Thyroid gland (tissue), 4 donors: Measurements from ENCODE around the gene IGSF5. TPM values are rescaled to one million over a fixed set of nuclear protein-coding genes. Genes with fewer than 3 reads are reported as not detected.

Experiments
- DNase-seq, 2 donors: peaks; one replicate each; pipeline ENCODE4 v3.0.0-alpha.2; 2019
- H3K27ac ChIP-seq, 3 donors: fragments of 200-600 bp; sonication (generic); 1 replicate in 2 of 3; 2 replicates in 1 of 3; pipeline ENCODE4 v1.5.1; 2016 to 2019; ENCODE audit warnings: mild to moderate bottlenecking in 1 of 3, moderate library complexity in 1 of 3
- H3K27me3 ChIP-seq: fragments of 200-600 bp; sonication (generic); one replicate; pipeline ENCODE4 v1.5.1; 2019
- H3K36me3 ChIP-seq, 2 donors: fragments of 200-600 bp; sonication (generic); one replicate each; pipeline ENCODE4 v1.5.1; 2016 to 2019
- H3K4me1 ChIP-seq, 2 donors: fragments of 200-600 bp; sonication (generic); one replicate each; pipeline ENCODE4 v1.5.1; 2017 to 2019
- H3K4me3 ChIP-seq, 3 donors: fragments of 200-600 bp; sonication (generic); replicated peaks in 1 of 3; 1 replicate in 2 of 3; 2 replicates in 1 of 3; pipeline ENCODE4 v1.5.1; 2016; ENCODE audit warnings: mild to moderate bottlenecking in 1 of 3
- H3K9me3 ChIP-seq: fragments of 200-600 bp; sonication (generic); one replicate; pipeline ENCODE4 v1.5.1; 2017
- CTCF ChIP-seq, 6 experiments: fragments of 200-600 bp in 3 of 6; fragments of 450-650 bp in 3 of 6; sonication (generic) in 3 of 6; IDR thresholded peaks; one replicate each; pipeline ENCODE4 v1.5.1; 2016 to 2019; ENCODE audit warnings: antibody characterized with exemption in 6 of 6, mild to moderate bottlenecking in 2 of 6, inconsistent platforms in 1 of 6, moderate library complexity in 1 of 6
- POLR2A ChIP-seq, 2 donors: fragments of 450-650 bp; IDR thresholded peaks; one replicate each; pipeline ENCODE4 v1.6.1; 2017; ENCODE audit warnings: antibody characterized with exemption in 2 of 2, mild to moderate bottlenecking in 2 of 2, moderate library complexity in 1 of 2
- WGBS, 2 donors: methylation state at CpG; one replicate each; pipeline ENCODE4 v1.1.5; 2017; 5-methylcytosine and 5-hydroxymethylcytosine counted together
- intact Hi-C: fragments of 100-400 bp; cut with DNase I; formaldehyde crosslinking; loops from one replicate; pipeline ENCODE4 v1.15.1; 2023
- total RNA-seq, 4 donors: library from RNA; depleted of rRNA; stranded (reverse); fragments of >200 nt; gene quantifications; one replicate each; pipeline ENCODE4 v1.2.3, GENCODE V29; 2016

Gene IGSF5
- total RNA-seq, 4 donors from 2014 or later: 0.49 to 0.89 (median 0.63) TPM; not detected in 1

GRCh38 chr21:39726133-39726532, 18.9 kb upstream of the IGSF5 start:
- no peaks in the 10 kb centered on the region for H3K9me3 ChIP-seq
- DNase-seq: no peak
- no peak overlapping the region for H3K4me3 ChIP-seq
- no peaks in the 10 kb centered on the region for H3K27me3 ChIP-seq
- intact Hi-C loops: no loop called here
- no peak overlapping the region for H3K27ac ChIP-seq
- WGBS, 2 donors: 91 to 93% methylated on average over 7 of the region's 7 CpGs
- no peaks in the 10 kb centered on the region for H3K36me3 ChIP-seq
- no peak for TF ChIP-seq POLR2A (IDR thresholded peaks at IDR 0.05)
- TF ChIP-seq CTCF (IDR thresholded peaks at IDR 0.05): no peak
- H3K4me1 ChIP-seq: no peaks in the 10 kb centered on the region

GRCh38 chr21:39727401-39728120, 17.4 kb upstream of the IGSF5 start:
- TF ChIP-seq CTCF (IDR thresholded peaks at IDR 0.05): no peak
- TF ChIP-seq POLR2A (IDR thresholded peaks at IDR 0.05): no peak

GRCh38 chr21:39728341-39728740, 16.6 kb upstream of the IGSF5 start:
- no peak overlapping the region for H3K4me3 ChIP-seq

More at GRCh38 chr21:39727401-39728120, 17.4 kb upstream of the IGSF5 start:
- no peaks in the 10 kb centered on the region for H3K36me3 ChIP-seq
- H3K9me3 ChIP-seq: no peaks in the 10 kb centered on the region
- no peaks in the 10 kb centered on the region for H3K27me3 ChIP-seq
- H3K4me1 ChIP-seq: no peaks in the 10 kb centered on the region
- H3K27ac ChIP-seq: no peak overlapping the region
- intact Hi-C loops: no loop called here
- DNase-seq: no peak
- H3K4me3 ChIP-seq: no peak overlapping the region
- WGBS, 2 donors: 84 to 92% methylated on average over 15 of the region's 15 CpGs

GRCh38 chr21:39730418-39731157, 14.4 kb upstream of the IGSF5 start:
- WGBS, 2 donors: 61 to 69% methylated on average over 13 of the region's 13 CpGs
- DNase-seq: no peak
- H3K27ac ChIP-seq: no peak overlapping the region
- no peaks in the 10 kb centered on the region for H3K36me3 ChIP-seq
- H3K4me1 ChIP-seq: no peaks in the 10 kb centered on the region
- H3K27me3 ChIP-seq: no peaks in the 10 kb centered on the region
- intact Hi-C loops: no loop called here
- TF ChIP-seq CTCF (IDR thresholded peaks at IDR 0.05) (no peak), POLR2A (IDR thresholded peaks at IDR 0.05) (no peak)
- no peak overlapping the region for H3K4me3 ChIP-seq
- no peaks in the 10 kb centered on the region for H3K9me3 ChIP-seq

More at GRCh38 chr21:39728341-39728740, 16.6 kb upstream of the IGSF5 start:
- intact Hi-C loops: no loop called here
- TF ChIP-seq POLR2A (IDR thresholded peaks at IDR 0.05) (no peak), CTCF (IDR thresholded peaks at IDR 0.05) (no peak)
- no peaks in the 10 kb centered on the region for H3K9me3 ChIP-seq
- DNase-seq: no peak
- no peaks in the 10 kb centered on the region for H3K4me1 ChIP-seq
- H3K27me3 ChIP-seq: no peaks in the 10 kb centered on the region
- H3K27ac ChIP-seq: no peak overlapping the region
- 86 to 91% methylated on average over 6 of the region's 6 CpGs for WGBS, 2 donors
- no peaks in the 10 kb centered on the region for H3K36me3 ChIP-seq

GRCh38 chr21:39736716-39737115, 8.3 kb upstream of the IGSF5 start:
- intact Hi-C loops: no loop called here
- TF ChIP-seq POLR2A (IDR thresholded peaks at IDR 0.05) (no peak), CTCF (IDR thresholded peaks at IDR 0.05) (no peak)
- no peak overlapping the region for H3K27ac ChIP-seq
- no peaks in the 10 kb centered on the region for H3K9me3 ChIP-seq
- H3K27me3 ChIP-seq: no peaks in the 10 kb centered on the region
- no peaks in the 10 kb centered on the region for H3K36me3 ChIP-seq
- no peak overlapping the region for H3K4me3 ChIP-seq
- no peaks in the 10 kb centered on the region for H3K4me1 ChIP-seq
- 85 to 90% methylated on average over 4 of the region's 4 CpGs for WGBS, 2 donors
- no peak for DNase-seq
